Chondrocyte (in vitro differentiated cells): ENCODE measurements around the gene PHETA1. TPM values are rescaled to one million over a fixed set of nuclear protein-coding genes. Genes with fewer than 3 reads are reported as not detected.

ENCODE experiments used
- DNase-seq: peaks from one replicate; pipeline ENCODE4 v3.0.0; 2021; ENCODE audit warnings: mixed read lengths, low spot score
- H3K27ac Mint-ChIP-seq: one replicate; pipeline ENCODE4 v1.8.0; 2021; ENCODE audit warnings: mild to moderate bottlenecking, moderate library complexity, mixed read lengths; ENCODE audit not compliant: unreplicated experiment
- H3K27me3 Mint-ChIP-seq: 2 replicates; pipeline ENCODE4 v1.8.0; 2021; ENCODE audit warnings: low read depth, mixed read lengths
- H3K36me3 Mint-ChIP-seq: 2 replicates; pipeline ENCODE4 v1.8.0; 2021; ENCODE audit warnings: low read depth, mixed read lengths
- H3K4me1 Mint-ChIP-seq: 2 replicates; pipeline ENCODE4 v1.8.0; 2021; ENCODE audit warnings: low read depth, mild to moderate bottlenecking, mixed read lengths
- H3K4me3 Mint-ChIP-seq: one replicate; pipeline ENCODE4 v1.8.0; 2021; ENCODE audit warnings: mild to moderate bottlenecking, moderate library complexity, mixed read lengths; ENCODE audit not compliant: unreplicated experiment
- H3K9me3 Mint-ChIP-seq: 2 replicates; pipeline ENCODE4 v1.8.0; 2021; ENCODE audit warnings: low read depth, mixed read lengths
- total RNA-seq: library from RNA; stranded (reverse); gene quantifications from 3 replicates; pipeline ENCODE4 v1.2.1, GENCODE V29; 2021
- TF ChIP-seq, protein P1 (sequence below): fragments of 200-600 bp; sonication (generic); IDR thresholded peaks from 2 replicates; pipeline ENCODE4 v1.5.0; 2021; ENCODE audit warnings: antibody characterized with exemption, mild to moderate bottlenecking, moderate library complexity

Gene PHETA1
- total RNA-seq, 1 donor from 2014 or later = 14.2 TPM

DNA sequence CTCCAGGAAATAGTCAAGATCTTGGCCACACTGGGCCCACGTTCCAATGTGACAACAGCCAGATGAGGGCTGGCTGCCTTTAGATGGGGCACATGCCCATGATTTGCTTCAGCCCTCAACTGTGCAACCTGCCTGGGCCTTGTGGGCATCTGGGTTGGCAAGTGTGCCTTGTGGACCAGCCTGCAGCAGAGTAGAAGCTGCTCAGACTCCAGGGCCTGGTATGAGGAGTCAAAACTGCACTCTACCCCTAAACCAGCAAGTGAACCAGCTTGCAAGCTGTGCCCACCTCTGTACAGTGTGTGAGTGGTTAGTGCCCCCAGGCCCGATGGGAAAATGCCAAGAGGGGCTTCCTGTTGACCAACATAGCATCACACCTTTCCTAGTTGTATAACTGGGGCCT is 17.9 kb downstream of the PHETA1 start:
- no peak overlapping the region for H3K27ac Mint-ChIP-seq
- no peaks in the 10 kb centered on the region for H3K27me3 Mint-ChIP-seq
- TF ChIP-seq, protein P1, sequence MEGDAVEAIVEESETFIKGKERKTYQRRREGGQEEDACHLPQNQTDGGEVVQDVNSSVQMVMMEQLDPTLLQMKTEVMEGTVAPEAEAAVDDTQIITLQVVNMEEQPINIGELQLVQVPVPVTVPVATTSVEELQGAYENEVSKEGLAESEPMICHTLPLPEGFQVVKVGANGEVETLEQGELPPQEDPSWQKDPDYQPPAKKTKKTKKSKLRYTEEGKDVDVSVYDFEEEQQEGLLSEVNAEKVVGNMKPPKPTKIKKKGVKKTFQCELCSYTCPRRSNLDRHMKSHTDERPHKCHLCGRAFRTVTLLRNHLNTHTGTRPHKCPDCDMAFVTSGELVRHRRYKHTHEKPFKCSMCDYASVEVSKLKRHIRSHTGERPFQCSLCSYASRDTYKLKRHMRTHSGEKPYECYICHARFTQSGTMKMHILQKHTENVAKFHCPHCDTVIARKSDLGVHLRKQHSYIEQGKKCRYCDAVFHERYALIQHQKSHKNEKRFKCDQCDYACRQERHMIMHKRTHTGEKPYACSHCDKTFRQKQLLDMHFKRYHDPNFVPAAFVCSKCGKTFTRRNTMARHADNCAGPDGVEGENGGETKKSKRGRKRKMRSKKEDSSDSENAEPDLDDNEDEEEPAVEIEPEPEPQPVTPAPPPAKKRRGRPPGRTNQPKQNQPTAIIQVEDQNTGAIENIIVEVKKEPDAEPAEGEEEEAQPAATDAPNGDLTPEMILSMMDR = no peak
- H3K9me3 Mint-ChIP-seq = peaks cover 11% of the 10 kb centered on the region
- H3K4me3 Mint-ChIP-seq = no peak overlapping the region
- H3K36me3 Mint-ChIP-seq = peaks cover 4% of the 10 kb centered on the region
- DNase-seq = no peak
- H3K4me1 Mint-ChIP-seq = no peaks in the 10 kb centered on the region

DNA sequence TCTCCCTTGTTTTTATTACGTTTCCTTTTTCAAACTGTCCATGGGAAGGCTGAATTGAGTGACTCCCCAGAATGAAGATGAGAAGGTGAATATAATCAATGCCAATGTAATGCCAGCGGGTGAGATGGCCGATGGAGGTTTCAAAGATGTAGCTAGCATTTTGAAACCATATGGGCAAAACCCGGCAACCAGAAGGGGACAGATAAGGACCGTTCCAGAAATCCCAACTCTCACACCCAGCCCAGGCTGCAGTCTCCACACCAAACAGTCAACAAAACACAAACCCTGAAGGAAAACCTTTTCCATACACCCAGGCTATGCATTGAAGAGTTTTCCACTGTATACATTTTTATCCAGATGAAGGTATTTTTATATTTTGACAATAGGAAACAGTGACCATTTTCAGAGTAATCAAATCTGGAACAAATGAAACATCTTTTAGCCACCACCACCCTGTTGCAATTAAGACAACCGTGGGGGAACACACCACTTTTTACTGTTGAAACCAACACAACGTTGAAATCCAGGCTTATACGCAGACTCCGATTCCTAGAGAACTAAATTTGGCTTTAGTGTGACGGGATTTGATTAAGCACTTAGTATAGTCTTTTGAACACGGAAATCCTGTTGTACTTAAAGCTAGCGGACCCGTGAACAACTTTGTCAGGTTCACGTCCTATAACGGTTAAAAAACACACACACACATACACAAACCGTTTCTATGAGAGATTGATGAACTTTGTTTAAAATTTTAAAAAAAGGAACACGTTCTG is 19.0 kb downstream of the PHETA1 start:
- no peaks in the 10 kb centered on the region for H3K27me3 Mint-ChIP-seq
- no peak for DNase-seq
- peaks cover 4% of the 10 kb centered on the region for H3K36me3 Mint-ChIP-seq
- peaks cover 11% of the 10 kb centered on the region for H3K9me3 Mint-ChIP-seq
- H3K4me1 Mint-ChIP-seq = no peaks in the 10 kb centered on the region
- TF ChIP-seq, protein P1 = no peak
- no peak overlapping the region for H3K4me3 Mint-ChIP-seq
- no peak overlapping the region for H3K27ac Mint-ChIP-seq

DNA sequence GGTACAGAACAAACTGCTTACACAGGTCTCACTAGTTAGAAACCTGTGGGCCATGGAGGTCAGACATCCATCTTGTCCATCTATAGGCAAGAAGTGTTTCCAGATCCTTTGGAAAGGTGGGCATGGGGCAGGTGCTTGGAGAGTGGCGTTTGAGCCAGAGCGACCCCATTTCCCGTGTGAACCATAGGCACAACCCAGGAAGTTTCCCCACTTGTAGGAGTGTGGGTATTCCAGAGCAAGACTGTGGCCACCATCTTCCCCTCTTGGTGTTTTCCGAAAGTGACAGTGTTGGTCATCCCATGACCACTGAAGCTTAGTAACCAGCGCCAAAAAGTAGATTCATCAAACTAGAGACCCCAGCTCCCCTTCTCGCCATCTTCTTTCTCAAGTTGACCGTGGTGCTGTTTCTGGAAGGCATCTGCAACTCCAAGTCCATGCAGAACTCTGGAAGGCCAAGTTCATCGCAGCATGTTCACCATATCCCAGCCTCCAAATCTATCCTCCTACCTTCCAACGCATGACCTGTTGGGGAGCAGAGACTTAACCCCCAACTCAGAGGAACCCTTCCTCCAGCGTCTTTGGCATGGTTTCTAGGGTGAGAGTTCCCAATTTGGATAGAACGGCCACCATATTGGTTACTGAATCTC is 19.7 kb downstream of the PHETA1 start:
- TF ChIP-seq, protein P1 = no peak
- no peak overlapping the region for H3K27ac Mint-ChIP-seq
- H3K4me1 Mint-ChIP-seq = no peaks in the 10 kb centered on the region
- no peak for DNase-seq
- H3K27me3 Mint-ChIP-seq = peaks cover 2% of the 10 kb centered on the region
- H3K36me3 Mint-ChIP-seq = peaks cover 4% of the 10 kb centered on the region
- H3K9me3 Mint-ChIP-seq = peaks cover 11% of the 10 kb centered on the region
- no peak overlapping the region for H3K4me3 Mint-ChIP-seq

DNA sequence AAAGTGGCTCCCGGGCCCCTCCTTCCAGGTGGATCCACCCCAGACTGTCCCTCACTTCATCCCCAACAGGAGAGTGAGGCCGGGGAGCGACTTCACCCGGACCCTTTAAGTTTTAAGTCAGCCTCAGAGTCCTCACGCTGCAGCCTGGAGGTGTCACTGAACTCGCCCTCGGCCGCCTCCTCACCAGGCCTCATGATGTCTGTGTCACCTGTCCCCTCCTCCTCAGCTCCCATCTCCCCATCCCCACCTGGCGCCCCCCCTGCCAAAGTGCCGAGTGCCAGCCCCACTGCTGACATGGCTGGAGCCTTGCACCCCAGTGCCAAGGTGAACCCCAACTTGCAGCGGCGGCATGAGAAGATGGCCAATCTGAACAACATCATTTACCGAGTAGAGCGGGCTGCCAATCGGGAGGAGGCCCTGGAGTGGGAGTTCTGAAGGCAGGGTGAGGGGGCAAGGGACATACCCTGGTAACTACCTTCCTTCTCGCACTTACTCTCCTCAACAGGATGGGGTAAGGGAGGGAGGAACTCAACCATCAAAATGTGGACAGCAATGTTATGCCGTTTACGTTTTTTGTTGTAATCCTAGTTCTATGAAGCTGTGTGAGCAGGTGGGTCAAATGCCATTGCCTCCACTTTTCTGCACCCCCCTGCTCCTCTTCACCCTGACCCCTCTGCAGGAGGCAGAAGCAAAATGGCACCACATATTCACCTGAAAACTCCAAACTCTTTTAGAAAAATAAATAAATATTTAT is 20.8 kb downstream of the PHETA1 start:
- no peaks in the 10 kb centered on the region for H3K4me1 Mint-ChIP-seq
- peaks cover 4% of the 10 kb centered on the region for H3K27me3 Mint-ChIP-seq
- TF ChIP-seq, protein P1 = no peak
- H3K4me3 Mint-ChIP-seq = no peak overlapping the region
- peaks cover 11% of the 10 kb centered on the region for H3K9me3 Mint-ChIP-seq
- no peak for DNase-seq
- peaks cover 4% of the 10 kb centered on the region for H3K36me3 Mint-ChIP-seq
- no peak overlapping the region for H3K27ac Mint-ChIP-seq

DNA sequence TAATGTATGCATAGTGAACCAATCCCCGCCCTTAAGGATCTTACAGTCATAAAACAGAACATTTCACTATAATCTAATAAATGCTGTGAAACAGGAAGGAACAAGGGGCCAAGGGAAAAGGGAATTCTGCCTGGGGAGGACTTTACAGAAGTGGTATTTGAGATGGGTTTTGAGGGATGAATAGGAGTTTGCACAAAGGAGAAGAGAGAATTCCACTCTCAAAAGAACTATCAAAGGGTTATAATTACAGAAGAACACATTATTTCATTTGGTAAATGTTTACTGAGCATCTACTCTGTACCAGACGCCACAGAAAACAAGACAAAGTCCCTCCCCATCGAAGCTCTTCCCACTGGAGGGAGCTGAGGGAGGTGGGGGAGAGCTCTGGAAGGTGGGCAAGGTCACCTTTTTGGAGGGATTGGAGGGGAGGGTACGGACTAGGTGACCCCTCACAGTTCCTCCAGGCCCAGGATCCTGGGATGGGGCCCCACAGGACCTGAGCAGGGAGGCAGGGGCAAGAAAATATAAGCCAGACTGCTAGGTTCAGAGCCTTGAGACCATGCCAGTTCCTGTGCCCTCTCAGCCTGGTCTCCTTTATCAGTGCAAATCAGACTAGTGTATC is 24.5 kb downstream of the PHETA1 start:
- H3K4me1 Mint-ChIP-seq = no peaks in the 10 kb centered on the region
- no peak overlapping the region for H3K27ac Mint-ChIP-seq
- no peak overlapping the region for H3K4me3 Mint-ChIP-seq
- peaks cover 11% of the 10 kb centered on the region for H3K9me3 Mint-ChIP-seq
- peaks cover 4% of the 10 kb centered on the region for H3K36me3 Mint-ChIP-seq
- peaks cover 6% of the 10 kb centered on the region for H3K27me3 Mint-ChIP-seq
- no peak for DNase-seq
- TF ChIP-seq, protein P1 = no peak
